Neural progenitor cell (in vitro differentiated cells): ENCODE measurements around the gene SPON1.

ENCODE experiments used
- CTCF ChIP-seq: fragments of 200-600 bp; sonication (generic); IDR thresholded peaks from 2 replicates; pipeline ENCODE4 v1.5.1; 2017; ENCODE audit warnings: antibody characterized with exemption, mild to moderate bottlenecking
- EZH2 ChIP-seq: fragments of 200-600 bp; sonication (generic); IDR thresholded peaks from 2 replicates; pipeline ENCODE4 v1.6.1; 2017; ENCODE audit warnings: antibody characterized with exemption, mild to moderate bottlenecking, moderate library complexity
- EZH2phosphoT487 ChIP-seq: fragments of 200-600 bp; sonication (generic); IDR thresholded peaks from 2 replicates; pipeline ENCODE4 v1.6.1; 2017; ENCODE audit warnings: antibody characterized with exemption

- TF ChIP-seq CTCF (no peak), EZH2phosphoT487 (no peak), EZH2 (no peak)
Observed at GRCh38 chr11:14237444-14237961, 275.0 kb downstream of the SPON1 start.
